Amniotic epithelial cell (primary cell): ENCODE measurements around the gene GNGT1.
A peak's percentile ranks its signal among the peaks of the same experiment; 100 is the strongest.

Source experiments
- DNase-seq: peaks from one replicate; pipeline ENCODE4 v3.0.0-alpha.2; 2010; ENCODE audit warnings: low read depth

The GNGT1 gene

DNA sequence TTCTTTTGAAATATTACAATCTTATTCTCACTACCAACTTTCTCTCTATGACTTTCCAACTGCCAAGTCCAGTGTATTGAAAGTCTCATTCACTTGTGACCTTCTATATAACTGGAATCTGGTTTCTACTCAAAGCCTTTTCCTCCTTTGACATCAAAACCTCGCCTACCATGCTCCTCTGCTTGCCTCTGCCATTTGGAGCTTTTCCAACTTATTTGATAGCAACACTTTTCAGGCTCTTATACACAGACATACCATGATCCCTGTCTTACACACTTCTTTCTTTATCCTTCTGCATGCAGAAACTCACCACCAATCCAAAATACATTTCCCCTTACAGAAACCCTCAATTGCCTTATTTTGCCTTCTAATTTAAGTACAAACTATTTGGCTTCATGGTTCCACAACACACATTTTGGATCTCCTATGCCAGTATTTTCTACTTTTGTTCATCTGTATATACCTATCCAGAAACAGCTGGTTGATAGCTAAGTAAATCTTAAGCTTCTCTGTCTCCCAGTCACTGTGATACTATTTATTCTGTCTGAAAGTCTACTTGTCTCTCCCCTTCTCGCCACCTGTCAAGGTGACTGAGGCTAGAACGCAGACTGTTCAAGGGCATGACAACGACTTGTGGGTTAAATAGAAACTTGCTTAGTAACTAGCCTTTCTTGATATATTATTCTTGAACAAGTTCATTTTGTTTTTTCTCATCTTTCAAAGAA lies 37.6 kb downstream of the GNGT1 start:
- no peak for DNase-seq

DNA sequence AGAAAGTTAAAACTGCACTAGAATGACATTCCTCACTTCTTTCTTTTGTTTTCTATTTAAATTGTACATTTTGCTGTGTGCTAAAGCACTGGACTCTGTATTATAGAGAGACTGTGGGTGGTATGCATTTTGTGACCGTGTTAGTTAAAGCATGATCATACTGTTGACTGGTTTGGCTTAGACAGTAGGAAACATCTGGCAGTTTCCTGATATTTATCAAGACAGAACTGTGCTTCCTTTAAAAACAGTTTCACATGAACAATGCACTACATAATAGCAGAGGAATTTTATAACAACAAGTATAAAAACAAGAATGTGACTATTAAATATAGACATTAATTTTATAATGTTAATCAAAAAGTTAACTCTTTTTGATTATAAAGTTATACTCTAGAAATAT lies 38.3 kb downstream of the GNGT1 start:
- peak; percentile 36 for DNase-seq

DNA sequence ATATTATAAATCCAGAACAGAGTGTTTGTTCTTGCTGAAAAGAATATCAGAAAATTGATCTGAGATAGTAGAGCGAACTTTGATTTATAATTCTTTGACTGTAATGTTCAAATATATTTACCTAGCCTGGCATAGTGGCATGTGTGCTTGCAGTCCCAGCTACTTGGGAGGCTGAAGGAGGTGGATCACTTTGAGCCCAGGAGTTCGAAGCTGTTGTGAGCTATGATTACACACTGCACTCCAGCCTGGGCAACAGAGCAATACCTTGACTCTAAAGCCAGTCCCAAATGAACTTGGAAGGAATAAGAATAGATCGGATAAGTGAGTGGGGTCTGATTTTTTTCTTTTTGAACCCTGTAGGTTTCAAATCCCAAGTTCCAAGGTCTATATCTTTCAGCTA lies 38.7 kb downstream of the GNGT1 start:
- no peak for DNase-seq

- DNase-seq, result peak; percentile 71
Measured at GRCh38 chr7:93945756-93946535, 39.6 kb downstream of the GNGT1 start.

GRCh38 chr7:93948106-93948505 lies 41.7 kb downstream of the GNGT1 start:
- peak; percentile 40 for DNase-seq

GRCh38 chr7:93948873-93949272 lies 42.5 kb downstream of the GNGT1 start:
- DNase-seq, result no peak

- DNase-seq, result peak; percentile 81
Measured at GRCh38 chr7:93949423-93949822, 43.1 kb downstream of the GNGT1 start.

GRCh38 chr7:93955304-93955703 lies 48.9 kb downstream of the GNGT1 start:
- no peak for DNase-seq

- DNase-seq, result no peak
Measured at GRCh38 chr7:93957767-93958166, 51.4 kb downstream of the GNGT1 start.

DNA sequence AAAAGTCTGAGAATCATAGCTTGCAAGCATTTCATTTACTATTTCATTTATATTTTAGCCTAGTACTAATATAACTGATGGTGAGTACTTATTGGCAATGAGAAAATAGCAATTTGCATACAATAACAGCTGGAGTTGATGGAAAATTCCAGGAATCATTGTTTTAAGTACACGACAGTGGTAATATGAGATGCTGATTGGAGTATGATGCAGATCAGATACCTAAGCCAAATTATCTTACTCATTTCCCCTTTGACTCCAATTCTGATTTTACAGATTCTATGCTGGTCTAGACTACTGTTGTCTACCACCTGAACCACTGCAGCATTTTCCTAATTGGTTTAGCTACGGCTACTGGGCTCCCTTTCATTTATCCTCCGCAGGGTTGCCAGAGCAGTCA lies 51.8 kb downstream of the GNGT1 start:
- no peak for DNase-seq

DNA sequence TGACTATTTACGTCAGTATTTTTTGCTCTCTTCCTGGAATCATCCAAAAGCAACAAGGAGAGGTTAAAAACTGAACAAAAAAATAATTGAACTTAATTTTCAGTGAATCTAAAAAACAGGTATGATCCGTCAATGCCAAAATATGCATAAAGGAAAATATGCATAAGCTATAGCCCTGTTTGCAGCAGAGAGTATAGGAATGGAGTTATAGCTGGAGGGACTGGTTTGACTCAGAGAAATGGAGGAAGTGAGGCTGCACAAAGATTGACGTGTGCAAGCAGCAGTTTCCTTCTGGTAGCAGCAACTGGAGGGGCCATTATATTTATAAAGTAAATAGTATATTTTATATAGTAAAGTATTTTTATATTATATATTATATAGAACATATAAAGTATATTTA lies 52.3 kb downstream of the GNGT1 start:
- no peak for DNase-seq
